Endometrial microvascular endothelial cells (primary cell): Measurements from ENCODE around the gene ASXL1. TPM values are rescaled to one million over a fixed set of nuclear protein-coding genes. Genes with fewer than 3 reads are reported as not detected.
"Not testable (repeated sequence)": the region's sequence is repeated elsewhere in the genome, so short reads cannot be mapped to it uniquely, and the experiment has no call there.

Experiments
- in situ Hi-C: cut with HindIII; loops from 2 replicates; pipeline ENCODE4 v1.10.0; 2017; ENCODE audit warnings: low sequenced_read_pairs, low pct_unique_long_range_greater_than_20kb; ENCODE audit errors: inconsistent ontology term
- total RNA-seq: library from RNA; depleted of rRNA; stranded (reverse); fragments of >200 nt; gene quantifications from one replicate; pipeline ENCODE4 v1.2.3, GENCODE V29; 2015; ENCODE audit errors: inconsistent ontology term

ASXL1 gene
- total RNA-seq, 1 donor from 2014 or later: 23.5 TPM

DNA sequence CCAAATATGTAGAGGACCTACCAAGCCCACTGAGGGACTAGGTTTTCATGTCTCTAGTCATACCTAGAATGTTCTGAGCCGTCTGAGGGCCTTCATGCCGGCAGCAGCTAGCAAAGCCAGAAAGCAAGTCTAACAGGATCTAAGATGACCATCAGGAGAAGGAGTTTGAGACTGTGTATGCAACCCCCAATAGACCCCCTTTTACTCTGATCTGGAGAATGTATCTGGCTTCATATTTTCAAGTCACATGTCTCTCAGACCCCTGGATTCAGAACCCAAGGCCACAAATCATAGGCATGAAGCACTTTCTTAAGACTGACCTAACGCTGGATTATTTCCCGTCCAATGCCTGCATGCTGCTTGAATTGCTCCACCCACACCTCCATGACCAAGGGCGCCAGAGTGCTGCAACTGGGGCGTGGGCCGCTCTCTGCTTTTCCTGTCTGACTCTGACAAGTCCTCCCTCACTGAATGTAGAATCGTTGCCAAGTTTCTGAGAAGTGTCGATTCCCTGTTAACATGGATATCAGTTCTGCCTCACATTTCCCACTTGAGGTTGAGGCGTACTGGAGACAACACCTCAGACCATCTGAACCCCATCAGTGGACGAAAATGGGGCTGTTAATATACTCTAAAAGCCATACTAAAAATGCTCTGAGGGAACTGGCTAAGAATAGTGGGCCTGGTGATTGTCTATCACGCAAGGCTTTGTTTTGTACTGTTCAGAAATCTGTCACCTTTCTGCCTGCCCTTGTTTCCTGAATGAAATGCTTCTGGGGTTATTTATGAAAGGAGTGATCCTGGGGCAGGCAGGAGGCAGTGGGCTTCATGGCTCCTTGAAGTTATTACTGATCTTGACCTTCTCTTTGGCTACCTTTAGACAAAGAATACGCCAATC lies 23.9 kb upstream of the ASXL1 start:
- in situ Hi-C loops: no loop called here

DNA sequence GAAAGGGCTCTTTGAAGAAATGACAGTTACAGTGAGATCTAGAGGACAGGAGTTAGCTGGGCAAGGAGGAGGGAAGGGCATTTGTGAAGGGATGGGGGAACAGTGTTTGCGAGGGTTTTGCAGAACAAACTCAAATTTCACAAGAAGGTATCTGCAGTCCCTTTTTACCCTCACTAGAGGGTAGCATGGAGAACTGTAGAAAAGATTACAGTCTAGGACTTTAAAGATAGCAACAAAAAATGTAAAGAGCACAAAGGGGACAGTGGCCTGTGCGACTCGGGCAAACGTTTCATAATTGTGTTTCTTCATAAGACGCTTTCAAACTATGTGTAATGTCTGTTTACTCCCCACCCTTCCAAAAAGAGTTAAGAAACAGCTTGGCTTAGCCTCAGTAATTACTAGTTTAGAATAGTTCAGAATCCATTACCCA lies 21.2 kb upstream of the ASXL1 start:
- in situ Hi-C loops: no loop called here

DNA sequence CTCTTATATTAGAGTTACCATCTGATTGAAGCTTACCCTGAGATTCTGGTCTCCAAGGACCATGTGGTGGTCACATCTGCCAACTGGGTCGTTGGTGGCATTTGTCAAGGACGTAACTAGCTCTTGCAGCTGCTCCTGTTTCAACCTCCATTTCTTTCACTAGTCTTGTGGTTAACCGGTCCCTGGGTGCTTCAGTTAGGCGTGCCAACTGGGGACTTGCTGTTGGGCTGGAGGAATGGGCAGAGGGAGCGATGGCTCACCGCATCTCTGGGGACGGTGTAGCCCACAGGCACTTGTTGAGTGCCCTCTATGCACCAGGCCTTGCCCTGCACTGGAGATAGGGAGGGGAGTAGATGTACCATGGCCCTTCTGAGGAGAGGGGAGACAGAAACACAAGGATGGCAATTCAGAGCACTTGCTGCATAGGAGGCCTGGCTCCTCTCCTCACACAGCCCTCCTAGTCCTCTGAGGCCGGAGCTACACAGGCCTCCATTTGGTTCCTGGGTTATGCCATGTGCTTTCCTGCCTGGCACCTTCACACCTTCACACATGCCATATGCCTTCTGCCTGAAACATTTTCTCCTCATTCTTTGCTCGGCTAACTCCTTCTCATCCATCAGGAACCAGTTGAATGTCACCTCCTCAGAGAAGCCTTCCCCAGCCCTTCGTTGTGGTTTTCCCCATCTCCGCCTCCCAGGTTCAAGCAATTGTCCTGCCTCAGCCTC lies 20.0 kb upstream of the ASXL1 start:
- in situ Hi-C loops: no loop called here

DNA sequence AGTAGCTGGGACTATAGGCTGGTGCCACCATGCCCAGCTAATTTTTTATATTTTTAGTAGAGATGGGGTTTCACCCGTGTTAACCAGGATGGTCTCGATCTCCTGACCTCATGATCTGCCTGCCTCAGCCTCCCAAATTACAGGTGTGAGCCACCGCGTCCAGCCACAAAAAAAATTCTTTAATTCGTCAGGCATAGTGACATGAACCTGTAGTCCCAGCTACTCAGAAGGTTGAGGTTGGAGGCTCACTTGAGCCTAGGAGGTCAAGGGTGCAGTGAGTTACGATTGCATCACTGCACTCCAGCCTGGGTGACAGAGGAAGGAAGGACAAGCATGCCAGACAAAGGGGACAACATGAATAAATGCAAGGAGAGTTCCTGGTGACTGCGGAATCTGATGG lies 19.5 kb upstream of the ASXL1 start:
- in situ Hi-C loops: no loop called here

DNA sequence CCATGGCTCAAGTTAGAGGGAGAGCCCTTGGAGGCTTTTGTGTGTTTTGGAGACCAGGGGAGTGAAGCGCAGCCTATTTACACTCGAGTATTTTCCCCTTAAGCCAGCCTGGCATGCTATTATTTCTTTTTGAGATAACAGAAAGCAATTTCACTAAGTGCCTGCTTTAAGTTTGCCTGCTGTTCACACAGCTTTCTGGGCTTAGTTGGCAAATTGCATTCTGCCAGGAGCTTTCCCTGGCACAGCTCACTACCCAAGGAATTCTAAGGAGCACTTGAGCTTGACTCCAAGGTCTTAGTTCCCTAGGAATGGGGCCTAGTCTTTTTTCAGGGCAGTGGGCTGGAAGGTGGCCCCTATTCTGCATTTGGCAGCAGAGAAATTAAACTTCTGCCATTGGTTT lies 19.0 kb upstream of the ASXL1 start:
- in situ Hi-C loops: no loop called here

DNA sequence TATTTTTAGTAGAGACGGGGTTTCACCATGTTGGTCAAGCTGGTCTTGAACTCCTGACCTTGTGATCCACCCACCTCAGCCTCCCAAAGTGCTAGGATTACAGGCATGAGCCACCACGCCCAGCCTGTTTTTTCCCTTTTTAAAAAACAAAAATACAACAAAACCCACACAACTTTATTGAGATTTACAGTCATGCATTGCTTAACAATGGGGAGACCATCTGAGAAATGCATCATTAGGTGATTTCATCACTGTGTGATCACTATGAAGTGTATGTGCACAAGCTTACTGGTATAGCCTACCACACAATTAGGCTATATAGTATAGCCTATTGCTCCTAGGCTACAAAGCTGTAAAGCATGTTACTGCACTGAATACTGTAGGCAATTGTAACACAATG lies 17.1 kb upstream of the ASXL1 start:
- in situ Hi-C loops: not testable (repeated sequence)

DNA sequence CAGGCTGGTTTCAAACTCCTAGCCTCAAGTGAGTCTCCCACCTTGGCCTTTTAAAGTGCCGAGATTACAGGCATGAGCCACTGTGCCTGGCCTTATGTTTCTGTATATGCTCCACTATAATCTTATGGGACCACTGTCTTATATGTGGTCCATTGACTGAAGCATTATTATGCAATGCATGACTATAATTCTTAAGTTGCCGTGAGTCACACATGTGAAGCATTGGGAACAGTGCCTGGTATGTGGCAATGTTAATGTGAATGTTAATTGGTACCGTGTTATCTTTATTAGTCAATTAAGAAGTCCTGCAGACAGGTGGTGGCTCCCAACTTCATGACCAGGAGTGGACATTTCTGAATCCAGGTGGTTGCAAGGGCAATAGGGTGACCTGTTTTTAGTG lies 14.7 kb upstream of the ASXL1 start:
- in situ Hi-C loops: no loop called here

DNA sequence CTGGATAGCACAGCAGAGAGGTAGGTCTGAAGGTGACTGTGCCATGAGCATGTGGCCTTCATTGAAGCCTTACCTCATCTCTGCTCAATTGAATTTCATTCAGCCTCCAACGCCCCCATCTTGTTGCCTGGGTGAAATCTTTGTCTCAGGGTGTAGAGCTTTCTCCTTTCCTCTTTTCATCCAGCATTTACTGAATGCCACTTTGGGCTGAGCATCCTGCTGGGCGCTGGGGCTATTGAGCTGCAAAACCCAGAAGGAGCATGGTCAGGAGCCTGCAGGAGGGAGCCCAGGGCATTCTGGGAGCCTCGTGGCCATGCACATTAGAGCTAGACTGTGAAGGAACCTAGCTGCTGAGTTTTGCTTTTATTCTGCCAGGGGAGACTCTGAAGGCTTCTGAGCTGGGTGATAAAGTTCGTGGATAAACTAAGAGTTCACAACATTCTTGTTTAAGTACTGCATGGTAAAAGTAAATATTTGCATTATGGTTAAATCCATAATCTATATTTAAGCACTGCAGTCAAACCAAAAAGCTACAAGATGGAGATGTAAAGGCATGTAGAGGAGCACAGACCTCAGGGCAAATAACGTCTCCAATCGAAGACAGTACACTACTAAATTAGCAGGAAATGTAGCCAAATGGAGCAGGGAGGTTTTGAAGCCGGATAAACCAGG lies 13.2 kb upstream of the ASXL1 start:
- in situ Hi-C loops: no loop called here

DNA sequence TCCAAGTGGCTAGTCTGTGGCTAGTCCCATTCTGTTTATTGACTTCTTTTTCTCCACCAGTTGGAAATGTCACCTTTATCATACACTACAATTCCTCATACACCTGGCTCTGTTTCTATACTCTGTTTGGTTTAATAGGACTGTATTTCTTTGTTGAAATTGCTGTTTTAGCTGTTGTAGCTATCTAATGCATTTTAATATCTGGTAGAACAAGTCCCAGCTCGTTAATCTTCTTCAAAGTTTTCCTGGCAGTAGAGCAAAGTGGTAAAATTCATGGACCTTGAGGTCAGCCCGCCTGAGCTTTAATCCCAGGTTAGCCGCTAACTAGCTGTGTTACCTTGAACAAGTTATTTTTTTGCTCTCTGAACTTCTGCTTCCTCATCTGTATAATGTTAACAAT lies 9.9 kb upstream of the ASXL1 start:
- in situ Hi-C loops: no loop called here

DNA sequence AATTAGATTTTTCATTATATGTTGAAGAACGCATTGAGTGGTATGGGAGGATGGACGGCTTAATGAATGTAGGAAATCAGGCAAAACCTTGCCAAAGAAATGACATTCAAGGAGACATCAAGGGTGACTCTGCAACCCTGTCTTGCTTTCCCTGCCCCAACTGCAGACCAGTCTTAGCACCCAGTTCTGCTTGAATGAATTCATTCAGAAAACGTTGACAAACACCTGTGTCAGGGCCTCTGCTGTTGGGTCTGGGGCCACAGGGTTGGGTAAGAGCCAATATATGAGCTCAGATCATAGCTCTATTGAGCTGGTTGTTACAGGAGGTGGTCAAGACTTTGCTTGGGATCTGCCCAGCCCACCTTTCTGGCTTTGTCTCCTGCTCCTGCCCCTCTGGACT lies 7.7 kb upstream of the ASXL1 start:
- in situ Hi-C loops: no loop called here

DNA sequence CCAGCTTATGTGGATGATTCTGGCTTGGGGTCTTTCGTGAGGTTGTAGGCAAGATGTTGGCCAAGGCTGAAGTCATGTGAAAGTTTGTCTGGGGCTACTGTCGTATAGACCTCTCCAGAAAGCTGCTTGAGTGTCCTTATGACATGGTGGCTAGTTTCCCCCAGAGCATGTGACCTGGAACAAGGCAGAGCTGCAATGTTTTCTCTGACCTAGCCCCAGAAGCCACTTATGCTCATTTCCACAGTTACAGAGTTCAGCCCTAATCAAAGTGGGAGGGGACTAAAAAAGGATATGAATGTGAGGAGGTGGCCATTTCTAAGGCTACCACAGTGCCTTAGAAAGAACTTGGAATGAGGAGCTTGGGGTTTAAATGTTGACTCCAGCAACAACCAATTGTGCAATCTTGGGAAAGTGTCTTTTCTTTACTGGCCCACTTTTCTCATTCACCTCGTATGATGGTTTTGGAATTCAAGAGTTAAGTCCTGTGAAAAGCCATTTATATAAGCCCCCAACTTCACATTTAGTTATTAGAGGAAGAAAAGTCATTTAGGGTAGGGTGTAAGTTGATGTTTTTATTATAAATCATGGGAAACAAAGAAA lies 5.9 kb upstream of the ASXL1 start:
- in situ Hi-C loops: no loop called here

DNA sequence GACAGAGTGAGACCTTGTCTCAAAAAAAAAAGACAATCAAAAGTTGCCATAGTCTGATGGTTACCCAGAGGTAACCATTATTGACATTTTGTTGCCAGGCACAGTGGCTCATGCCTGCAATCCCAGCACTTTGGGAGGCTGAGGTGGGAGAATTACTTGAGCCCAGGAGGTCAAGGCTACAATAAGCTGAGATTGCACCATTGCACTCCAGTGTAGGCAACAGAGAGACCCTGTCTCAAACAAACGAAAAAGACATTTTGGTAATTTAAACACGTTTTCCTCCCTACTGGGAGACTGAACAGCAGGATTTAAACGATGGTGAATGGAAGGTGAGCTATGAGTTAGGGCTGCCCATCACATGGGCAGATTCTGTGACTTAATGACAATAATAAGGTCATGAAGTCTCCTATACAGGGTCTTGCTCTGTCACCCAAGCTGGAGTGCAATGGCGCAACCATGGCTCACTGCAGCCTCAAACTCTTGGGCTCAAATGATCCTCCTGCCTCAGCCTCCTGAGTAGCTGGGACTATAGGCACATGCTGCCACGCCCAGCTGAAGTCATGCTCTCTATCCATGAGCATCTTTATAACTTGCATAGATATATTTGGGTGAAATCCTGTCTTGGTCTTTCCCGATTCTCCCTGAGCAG lies 4.2 kb upstream of the ASXL1 start:
- in situ Hi-C loops: no loop called here

DNA sequence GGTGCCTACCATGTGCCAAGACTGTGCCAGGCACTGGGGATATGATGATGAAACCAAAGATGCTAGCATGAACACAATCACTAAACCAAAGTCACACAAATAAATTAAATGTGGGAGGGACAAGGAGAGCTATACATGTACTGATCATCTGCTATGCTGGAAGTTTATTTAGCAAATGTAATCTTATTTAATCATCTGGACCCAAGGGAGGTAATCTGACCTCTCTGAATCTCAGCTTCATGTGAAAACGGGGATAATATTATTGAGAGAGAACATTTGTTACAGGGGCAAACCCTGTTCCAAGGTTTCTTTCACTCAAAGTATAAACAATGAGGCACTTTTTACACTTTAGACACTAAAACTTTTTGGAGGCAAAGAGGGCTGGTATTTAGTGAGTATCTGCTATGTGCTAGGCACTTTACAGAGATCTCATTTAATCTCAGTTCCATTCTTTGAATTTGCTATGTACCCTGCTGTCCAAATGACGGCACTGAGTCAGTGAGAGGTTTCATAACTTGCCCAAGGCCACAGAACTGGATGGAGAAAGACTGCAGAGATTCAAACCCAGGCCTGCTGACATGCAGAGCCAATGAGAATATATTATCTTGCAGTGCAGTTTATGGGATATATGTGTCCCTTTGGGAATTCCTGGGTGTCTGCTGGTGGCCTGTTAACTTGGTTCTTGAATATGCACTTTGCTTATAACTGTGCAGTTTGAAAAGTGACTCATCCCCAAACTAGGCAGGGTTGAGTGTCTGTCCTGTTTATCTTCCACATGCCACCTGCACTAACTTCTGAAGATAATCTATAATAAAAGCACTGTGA lies 3.3 kb upstream of the ASXL1 start:
- in situ Hi-C loops: no loop called here

DNA sequence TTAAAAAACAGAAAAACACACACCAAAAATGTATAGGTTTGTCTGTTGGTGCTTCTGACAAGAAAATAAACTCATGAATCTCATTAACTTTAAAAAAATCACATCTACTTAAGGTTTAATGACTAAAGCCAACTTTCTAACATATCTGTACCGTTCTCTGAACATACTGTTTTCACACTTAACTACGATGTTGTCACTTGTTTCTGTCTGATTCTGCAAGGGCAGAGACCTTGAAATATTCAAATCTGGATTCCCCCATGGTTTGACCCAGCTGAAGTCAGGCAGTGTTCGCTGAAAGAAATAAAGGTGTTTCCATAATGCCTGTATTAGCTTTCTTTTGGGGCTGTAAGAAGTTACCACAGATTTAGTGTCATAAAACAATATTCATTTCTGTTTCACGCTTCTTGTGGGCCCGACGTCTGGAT lies 2.7 kb upstream of the ASXL1 start:
- in situ Hi-C loops: no loop called here

DNA sequence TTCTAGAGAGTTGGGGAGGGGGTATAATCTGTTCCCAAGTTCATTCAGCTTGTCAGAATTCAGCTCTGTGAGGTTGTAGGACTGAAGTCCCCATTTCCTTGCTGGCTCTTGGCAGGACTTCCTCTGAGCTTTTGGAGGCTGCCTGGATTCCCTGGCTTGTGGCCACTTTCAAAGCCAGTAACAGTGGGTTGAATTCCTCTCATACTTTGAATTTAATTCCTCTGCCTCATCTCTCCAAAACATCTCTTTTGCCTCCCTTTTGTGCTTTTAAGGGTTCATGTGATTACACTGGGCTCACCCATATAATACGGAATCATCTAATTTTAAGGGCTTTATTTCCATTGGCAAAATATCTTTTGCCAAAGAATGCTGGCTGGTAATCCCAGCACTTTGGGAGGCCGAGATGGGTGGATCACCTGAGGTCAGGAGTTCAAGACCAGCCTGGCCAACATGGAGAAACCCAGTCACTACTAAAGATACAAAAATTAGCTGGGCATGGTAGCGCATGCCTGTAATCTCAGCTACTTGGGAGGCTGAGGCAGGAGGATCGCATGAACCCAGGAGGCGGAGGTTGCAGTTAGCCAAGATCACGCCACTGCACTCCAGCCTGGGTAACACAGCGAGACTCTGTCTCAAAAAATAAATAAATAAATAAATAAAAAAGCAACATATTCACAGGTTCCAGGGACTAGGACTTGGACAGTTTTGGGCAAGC lies 2.1 kb upstream of the ASXL1 start:
- in situ Hi-C loops: not testable (repeated sequence)

DNA sequence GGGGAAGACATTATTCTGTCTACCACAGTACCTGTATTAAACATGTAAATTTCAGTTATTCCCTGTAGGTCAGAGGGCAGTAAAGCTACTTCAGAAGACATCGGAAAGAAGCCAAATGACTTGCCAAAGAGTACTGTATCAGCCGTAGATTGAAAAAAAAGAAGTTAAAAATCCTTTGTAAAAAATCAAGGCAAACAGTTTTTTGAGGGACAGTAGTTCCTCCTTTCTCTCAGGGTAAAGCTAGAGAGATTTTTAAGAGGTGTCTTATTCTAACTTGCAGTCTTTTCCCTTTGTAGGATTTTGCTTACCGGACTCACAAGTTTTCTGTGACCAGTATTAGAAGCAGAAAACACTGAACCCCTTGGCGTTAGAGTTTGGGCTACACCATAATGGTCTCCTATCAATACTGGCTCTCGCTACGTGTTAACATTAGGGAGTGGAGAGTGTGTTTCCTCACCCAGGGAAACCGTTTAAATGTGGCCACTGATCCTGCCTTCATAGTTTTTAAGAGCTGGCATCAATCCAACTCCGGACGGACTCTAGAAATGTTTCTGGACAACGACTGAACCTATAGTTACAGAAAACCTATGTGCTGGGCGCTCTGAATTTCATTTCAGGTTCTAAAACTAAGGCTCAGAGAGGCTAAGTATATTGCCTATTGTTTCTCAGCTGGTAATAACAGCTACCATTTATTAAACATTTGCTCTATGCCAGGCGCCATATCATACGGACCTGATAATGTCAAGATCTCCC lies 1.3 kb upstream of the ASXL1 start:
- in situ Hi-C loops: no loop called here

DNA sequence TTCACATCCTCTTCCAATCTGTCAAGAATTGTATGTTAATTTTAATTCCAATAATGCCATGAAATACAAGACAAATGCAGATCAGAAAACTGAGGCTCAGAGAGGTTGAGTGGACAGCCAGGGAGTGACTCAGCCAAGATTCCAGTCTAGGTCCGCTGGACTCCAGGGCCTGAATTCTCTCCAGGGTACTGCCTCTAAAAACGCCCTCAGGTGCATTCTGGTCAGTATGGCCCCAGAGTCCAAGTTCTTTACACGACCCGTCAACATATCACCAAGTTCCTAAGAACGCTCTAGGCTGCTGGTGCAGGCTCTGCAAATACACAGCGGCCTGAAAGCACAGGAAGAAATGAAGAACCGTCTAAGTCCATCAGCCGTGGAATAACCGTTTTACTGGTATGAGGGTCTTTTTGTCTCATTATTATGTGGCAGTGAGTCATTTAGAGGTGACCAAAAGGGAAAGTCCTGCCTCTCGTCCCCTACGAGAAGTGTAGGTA lies 709 bp upstream of the ASXL1 start:
- in situ Hi-C loops: no loop called here
